Fibroblast of lung (primary cell): ENCODE results near the gene LPIN2.

Source experiments
- CTCF ChIP-seq, 2 donors: IDR thresholded peaks in 1 of 2; conservative IDR thresholded peaks in 1 of 2; 1 replicate in 1 of 2; 2 replicates in 1 of 2; pipeline ENCODE4 v1.5.1; 2011 to 2012; ENCODE audit warnings: low read length in 2 of 2, control low read depth in 1 of 2, inconsistent platforms in 1 of 2, low read depth in 1 of 2, mild to moderate bottlenecking in 1 of 2
- EZH2 ChIP-seq: IDR thresholded peaks from 2 replicates; pipeline ENCODE4 v1.5.1; 2012; ENCODE audit warnings: low read length, control low read depth, mild to moderate bottlenecking; ENCODE audit errors: missing control alignments

GRCh38 chr18:2997846-2998564 is 14.9 kb downstream of the LPIN2 start:
- TF ChIP-seq CTCF (conservative IDR thresholded peaks at IDR 0.05 in 1 of 2, IDR thresholded peaks at IDR 0.05 in 1 of 2; ENCODE audit: low read depth in 1 of 2, low read length in 2 of 2) (no peak), EZH2 (no peak)
